ENCODE results near the gene BAIAP2.

DNA sequence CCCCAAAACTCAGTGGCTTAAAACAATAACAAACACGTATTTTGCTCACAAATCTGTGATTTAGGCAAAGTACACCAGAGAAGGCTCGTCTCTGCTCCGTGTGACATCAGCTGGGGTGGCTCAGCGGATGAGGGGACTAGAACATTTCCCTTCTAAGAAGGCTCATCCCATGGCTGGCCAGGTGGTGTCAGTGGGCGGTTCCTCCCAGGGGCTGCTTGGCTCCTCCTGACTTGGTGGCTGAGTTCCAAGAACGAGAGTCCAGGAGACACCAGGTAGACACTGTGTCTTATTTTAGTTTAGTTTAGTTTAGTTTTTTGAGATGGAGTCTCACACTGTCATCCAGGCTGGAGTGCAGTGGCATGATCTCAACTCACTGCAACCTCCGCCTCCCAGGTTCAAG is 48.9 kb upstream of the BAIAP2 start:
- TF ChIP-seq POLR2A (IDR thresholded peaks at IDR 0.05), result no peak
- TF ChIP-seq, protein P1, sequence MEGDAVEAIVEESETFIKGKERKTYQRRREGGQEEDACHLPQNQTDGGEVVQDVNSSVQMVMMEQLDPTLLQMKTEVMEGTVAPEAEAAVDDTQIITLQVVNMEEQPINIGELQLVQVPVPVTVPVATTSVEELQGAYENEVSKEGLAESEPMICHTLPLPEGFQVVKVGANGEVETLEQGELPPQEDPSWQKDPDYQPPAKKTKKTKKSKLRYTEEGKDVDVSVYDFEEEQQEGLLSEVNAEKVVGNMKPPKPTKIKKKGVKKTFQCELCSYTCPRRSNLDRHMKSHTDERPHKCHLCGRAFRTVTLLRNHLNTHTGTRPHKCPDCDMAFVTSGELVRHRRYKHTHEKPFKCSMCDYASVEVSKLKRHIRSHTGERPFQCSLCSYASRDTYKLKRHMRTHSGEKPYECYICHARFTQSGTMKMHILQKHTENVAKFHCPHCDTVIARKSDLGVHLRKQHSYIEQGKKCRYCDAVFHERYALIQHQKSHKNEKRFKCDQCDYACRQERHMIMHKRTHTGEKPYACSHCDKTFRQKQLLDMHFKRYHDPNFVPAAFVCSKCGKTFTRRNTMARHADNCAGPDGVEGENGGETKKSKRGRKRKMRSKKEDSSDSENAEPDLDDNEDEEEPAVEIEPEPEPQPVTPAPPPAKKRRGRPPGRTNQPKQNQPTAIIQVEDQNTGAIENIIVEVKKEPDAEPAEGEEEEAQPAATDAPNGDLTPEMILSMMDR (IDR thresholded peaks at IDR 0.05), result no peak
